ENCODE measurements around the gene RTL10.

Gene RTL10

GRCh38 chr22:19811811-19812771, 42.6 kb downstream of the RTL10 start:
- no peak for DNase-seq (ENCODE audit: extremely low spot score)
- CTCF ChIA-PET, result no interaction called here
- TF ChIP-seq FOXM1 (IDR thresholded peaks at IDR 0.05; ENCODE audit: borderline replicate concordance) (no peak), NFRKB (IDR thresholded peaks at IDR 0.05) (no peak), FOXK2 (IDR thresholded peaks at IDR 0.05) (no peak), CTBP1 (IDR thresholded peaks at IDR 0.05; ENCODE audit: borderline replicate concordance) (no peak), FOXA1 (IDR thresholded peaks at IDR 0.05) (no peak), SUZ12 (IDR thresholded peaks at IDR 0.05) (no peak), PKNOX1 (IDR thresholded peaks at IDR 0.05) (no peak), HDGF (IDR thresholded peaks at IDR 0.05; ENCODE audit: borderline replicate concordance) (no peak), SP1 (IDR thresholded peaks at IDR 0.05) (no peak), ARNT (IDR thresholded peaks at IDR 0.05) (no peak), ZNF384 (IDR thresholded peaks at IDR 0.05) (no peak), ELF4 (IDR thresholded peaks at IDR 0.05) (no peak), BHLHE40 (IDR thresholded peaks at IDR 0.05; ENCODE audit: borderline replicate concordance) (no peak), TARDBP (IDR thresholded peaks at IDR 0.05) (no peak), LEF1 (IDR thresholded peaks at IDR 0.05; ENCODE audit: borderline replicate concordance) (no peak), L3MBTL2 (conservative IDR thresholded peaks at IDR 0.05) (no peak)
- POLR2A ChIA-PET, result no interaction called here

- TF ChIP-seq NFRKB (IDR thresholded peaks at IDR 0.05) (no peak), L3MBTL2 (conservative IDR thresholded peaks at IDR 0.05) (no peak), ELF4 (IDR thresholded peaks at IDR 0.05) (no peak), BHLHE40 (IDR thresholded peaks at IDR 0.05; ENCODE audit: borderline replicate concordance) (no peak), FOXK2 (IDR thresholded peaks at IDR 0.05) (no peak), FOXM1 (IDR thresholded peaks at IDR 0.05; ENCODE audit: borderline replicate concordance) (no peak), ARNT (IDR thresholded peaks at IDR 0.05) (no peak), SUZ12 (IDR thresholded peaks at IDR 0.05) (no peak), HDGF (IDR thresholded peaks at IDR 0.05; ENCODE audit: borderline replicate concordance) (no peak), ZNF384 (IDR thresholded peaks at IDR 0.05) (no peak), PKNOX1 (IDR thresholded peaks at IDR 0.05) (no peak), CTBP1 (IDR thresholded peaks at IDR 0.05; ENCODE audit: borderline replicate concordance) (no peak), LEF1 (IDR thresholded peaks at IDR 0.05; ENCODE audit: borderline replicate concordance) (no peak), FOXA1 (IDR thresholded peaks at IDR 0.05) (no peak), SP1 (IDR thresholded peaks at IDR 0.05) (no peak), TARDBP (IDR thresholded peaks at IDR 0.05) (no peak)
- CTCF ChIA-PET, result no interaction called here
- no peak for DNase-seq (ENCODE audit: extremely low spot score)
- POLR2A ChIA-PET, result interaction anchor here (0.7 kb wide), 1 partner anchor 21 kb away, joined by 3 read pairs; no protein-coding TSS in a partner anchor
These were observed 43.5 kb downstream of the RTL10 start for GRCh38 chr22:19811211-19811621.

GRCh38 chr22:19810381-19811201, 44.1 kb downstream of the RTL10 start:
- TF ChIP-seq HDGF (IDR thresholded peaks at IDR 0.05; ENCODE audit: borderline replicate concordance), result no peak
- no peak for TF ChIP-seq BHLHE40 (IDR thresholded peaks at IDR 0.05; ENCODE audit: borderline replicate concordance)
- TF ChIP-seq CTBP1 (IDR thresholded peaks at IDR 0.05; ENCODE audit: borderline replicate concordance), result no peak
- TF ChIP-seq FOXA1 (IDR thresholded peaks at IDR 0.05), result no peak
- TF ChIP-seq ELF4 (IDR thresholded peaks at IDR 0.05), result no peak
- no peak for TF ChIP-seq ARNT (IDR thresholded peaks at IDR 0.05)
- no peak for TF ChIP-seq L3MBTL2 (conservative IDR thresholded peaks at IDR 0.05)
- no peak for TF ChIP-seq ZNF384 (IDR thresholded peaks at IDR 0.05)
- TF ChIP-seq PKNOX1 (IDR thresholded peaks at IDR 0.05), result no peak
- TF ChIP-seq TARDBP (IDR thresholded peaks at IDR 0.05), result no peak
- TF ChIP-seq FOXM1 (IDR thresholded peaks at IDR 0.05; ENCODE audit: borderline replicate concordance), result no peak
- no peak for TF ChIP-seq NFRKB (IDR thresholded peaks at IDR 0.05)
- TF ChIP-seq SUZ12 (IDR thresholded peaks at IDR 0.05), result no peak
- no peak for TF ChIP-seq LEF1 (IDR thresholded peaks at IDR 0.05; ENCODE audit: borderline replicate concordance)
- TF ChIP-seq FOXK2 (IDR thresholded peaks at IDR 0.05), result no peak
- TF ChIP-seq SP1 (IDR thresholded peaks at IDR 0.05), result no peak
- ChIA-PET POLR2A (interaction anchor here (0.7 kb wide), 1 partner anchor 22 kb away, joined by 3 read pairs; no protein-coding TSS in a partner anchor), CTCF (no interaction called here)
- no peak for DNase-seq (ENCODE audit: extremely low spot score)

GRCh38 chr22:19809741-19810140, 44.9 kb downstream of the RTL10 start:
- DNase-seq (ENCODE audit: extremely low spot score), result no peak
- TF ChIP-seq L3MBTL2 (conservative IDR thresholded peaks at IDR 0.05) (no peak), LEF1 (IDR thresholded peaks at IDR 0.05; ENCODE audit: borderline replicate concordance) (no peak), CTBP1 (IDR thresholded peaks at IDR 0.05; ENCODE audit: borderline replicate concordance) (no peak), ELF4 (IDR thresholded peaks at IDR 0.05) (no peak), FOXA1 (IDR thresholded peaks at IDR 0.05) (no peak), PKNOX1 (IDR thresholded peaks at IDR 0.05) (no peak), TARDBP (IDR thresholded peaks at IDR 0.05) (no peak), FOXM1 (IDR thresholded peaks at IDR 0.05; ENCODE audit: borderline replicate concordance) (no peak), NFRKB (IDR thresholded peaks at IDR 0.05) (no peak), HDGF (IDR thresholded peaks at IDR 0.05; ENCODE audit: borderline replicate concordance) (no peak), BHLHE40 (IDR thresholded peaks at IDR 0.05; ENCODE audit: borderline replicate concordance) (no peak), FOXK2 (IDR thresholded peaks at IDR 0.05) (no peak), ZNF384 (IDR thresholded peaks at IDR 0.05) (no peak), ARNT (IDR thresholded peaks at IDR 0.05) (no peak), SP1 (IDR thresholded peaks at IDR 0.05) (no peak), SUZ12 (IDR thresholded peaks at IDR 0.05) (no peak)
- CTCF ChIA-PET, result no interaction called here
- POLR2A ChIA-PET, result no interaction called here

Data from HEK293T (cell line).